GM19238 (cell line): ENCODE measurements around the gene CCNB1IP1.
"Not testable (repeated sequence)": the region's sequence is repeated elsewhere in the genome, so short reads cannot be mapped to it uniquely, and the experiment has no call there.

Experiments
- DNase-seq: peaks from one replicate; pipeline ENCODE4 v3.0.0; 2011; ENCODE audit warnings: low spot score; ENCODE audit not compliant: insufficient read length

Gene CCNB1IP1

GRCh38 chr14:20332431-20332787, 670 bp downstream of the CCNB1IP1 start:
- no peak for DNase-seq

- DNase-seq = no peak
These were observed 1.9 kb downstream of the CCNB1IP1 start for GRCh38 chr14:20331053-20331613.

GRCh38 chr14:20329355-20329754, 3.7 kb downstream of the CCNB1IP1 start:
- DNase-seq = no peak

GRCh38 chr14:20328705-20329104, 4.4 kb downstream of the CCNB1IP1 start:
- no peak for DNase-seq

- DNase-seq = peak; percentile 10
These were observed 5.8 kb downstream of the CCNB1IP1 start for GRCh38 chr14:20327005-20327869.

GRCh38 chr14:20317720-20318119, 15.4 kb downstream of the CCNB1IP1 start:
- DNase-seq = no peak

- DNase-seq = no peak
These were observed 19.1 kb downstream of the CCNB1IP1 start for GRCh38 chr14:20314026-20314425.

- no peak for DNase-seq
These were observed 27.0 kb downstream of the CCNB1IP1 start for GRCh38 chr14:20306079-20306423.

GRCh38 chr14:20305265-20306078, 27.6 kb downstream of the CCNB1IP1 start, which contains the start of gene TTC5:
Gene TTC5 (minus strand): TSS chr14:20305951. CDS start chr14:20305937, 14 bp downstream.
- DNase-seq = peak; percentile 67

- DNase-seq = no peak
These were observed 30.9 kb downstream of the CCNB1IP1 start for GRCh38 chr14:20302042-20302755.

GRCh38 chr14:20295067-20295466, 38.0 kb downstream of the CCNB1IP1 start:
- no peak for DNase-seq

GRCh38 chr14:20294636-20295035, 38.4 kb downstream of the CCNB1IP1 start:
- no peak for DNase-seq

- not testable (repeated sequence) for DNase-seq
These were observed 51.1 kb downstream of the CCNB1IP1 start for GRCh38 chr14:20281998-20282397.

GRCh38 chr14:20280265-20280664, 52.8 kb downstream of the CCNB1IP1 start:
- not testable (repeated sequence) for DNase-seq

- no peak for DNase-seq
These were observed 54.7 kb downstream of the CCNB1IP1 start for GRCh38 chr14:20278414-20278813.

GRCh38 chr14:20277409-20277808, 55.7 kb downstream of the CCNB1IP1 start:
- DNase-seq = no peak

GRCh38 chr14:20274062-20274461, 59.0 kb downstream of the CCNB1IP1 start:
- no peak for DNase-seq

- DNase-seq = not testable (repeated sequence)
These were observed 68.7 kb downstream of the CCNB1IP1 start for GRCh38 chr14:20264361-20264760.

- DNase-seq = no peak
These were observed 70.4 kb downstream of the CCNB1IP1 start for GRCh38 chr14:20262642-20263128.
